Tibial nerve (tissue), 4 donors: ENCODE data around the gene ARHGAP23.
"Not testable (repeated sequence)": the region's sequence is repeated elsewhere in the genome, so short reads cannot be mapped to it uniquely, and the experiment has no call there.

ENCODE experiments used
- EP300 ChIP-seq, 2 donors: sonication (generic); formaldehyde crosslinking; IDR thresholded peaks; one replicate each; pipeline ENCODE4 v1.6.1; 2017; ENCODE audit warnings: antibody characterized with exemption in 2 of 2, mild to moderate bottlenecking in 1 of 2
- POLR2A ChIP-seq, 2 donors: fragments of 450-650 bp; IDR thresholded peaks; one replicate each; pipeline ENCODE4 v1.6.1; 2017; ENCODE audit warnings: antibody characterized with exemption in 2 of 2, mild to moderate bottlenecking in 2 of 2, moderate library complexity in 2 of 2
- TF ChIP-seq, protein P1 (sequence below), 5 experiments: fragments of 200-600 bp in 3 of 5; fragments of 450-650 bp in 2 of 5; sonication (generic) in 3 of 5; IDR thresholded peaks; one replicate each; pipeline ENCODE4 v1.5.1; 2016 to 2019; ENCODE audit warnings: antibody characterized with exemption in 5 of 5, mild to moderate bottlenecking in 3 of 5, moderate library complexity in 2 of 5

DNA sequence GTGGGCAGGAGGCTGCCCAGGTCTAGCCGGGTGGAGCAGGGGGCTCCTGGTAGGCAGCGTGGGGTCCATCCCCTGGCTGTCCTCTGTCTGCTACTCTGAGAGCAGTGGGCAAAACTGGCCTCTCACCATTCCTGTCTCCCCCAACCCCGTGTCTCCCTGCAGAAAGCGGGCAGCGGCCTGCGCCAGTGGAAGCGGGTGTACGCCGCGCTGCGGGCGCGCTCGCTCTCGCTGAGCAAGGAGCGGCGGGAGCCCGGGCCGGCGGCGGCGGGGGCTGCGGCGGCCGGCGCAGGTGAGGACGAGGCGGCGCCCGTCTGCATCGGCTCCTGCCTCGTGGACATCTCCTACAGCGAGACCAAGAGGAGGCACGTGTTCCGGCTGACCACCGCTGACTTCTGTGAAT, 49.2 kb downstream of the ARHGAP23 start:
- TF ChIP-seq, protein P1, sequence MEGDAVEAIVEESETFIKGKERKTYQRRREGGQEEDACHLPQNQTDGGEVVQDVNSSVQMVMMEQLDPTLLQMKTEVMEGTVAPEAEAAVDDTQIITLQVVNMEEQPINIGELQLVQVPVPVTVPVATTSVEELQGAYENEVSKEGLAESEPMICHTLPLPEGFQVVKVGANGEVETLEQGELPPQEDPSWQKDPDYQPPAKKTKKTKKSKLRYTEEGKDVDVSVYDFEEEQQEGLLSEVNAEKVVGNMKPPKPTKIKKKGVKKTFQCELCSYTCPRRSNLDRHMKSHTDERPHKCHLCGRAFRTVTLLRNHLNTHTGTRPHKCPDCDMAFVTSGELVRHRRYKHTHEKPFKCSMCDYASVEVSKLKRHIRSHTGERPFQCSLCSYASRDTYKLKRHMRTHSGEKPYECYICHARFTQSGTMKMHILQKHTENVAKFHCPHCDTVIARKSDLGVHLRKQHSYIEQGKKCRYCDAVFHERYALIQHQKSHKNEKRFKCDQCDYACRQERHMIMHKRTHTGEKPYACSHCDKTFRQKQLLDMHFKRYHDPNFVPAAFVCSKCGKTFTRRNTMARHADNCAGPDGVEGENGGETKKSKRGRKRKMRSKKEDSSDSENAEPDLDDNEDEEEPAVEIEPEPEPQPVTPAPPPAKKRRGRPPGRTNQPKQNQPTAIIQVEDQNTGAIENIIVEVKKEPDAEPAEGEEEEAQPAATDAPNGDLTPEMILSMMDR (IDR thresholded peaks at IDR 0.05): not testable (repeated sequence)
- not testable (repeated sequence) for TF ChIP-seq POLR2A, EP300 (IDR thresholded peaks at IDR 0.05)
